ENCODE data around the gene ZNF236.

The ZNF236 gene

GRCh38 chr18:76882146-76882545 lies 59.8 kb downstream of the ZNF236 start:
- 80% methylated on average over 5 of the region's 5 CpGs for WGBS (ENCODE audit: insufficient coverage)
- POLR2A ChIA-PET: no interaction called here
- Histone ChIP-seq H3K27ac (ENCODE audit: insufficient read depth in 1 of 2, low read depth in 1 of 2, low read length in 2 of 2, poor library complexity in 1 of 2, severe bottlenecking in 2 of 2) (no peak overlapping the region), H3K4me3 (ENCODE audit: control insufficient read depth in 1 of 7, extremely low read depth in 1 of 7, insufficient read depth in 4 of 7, low read depth in 2 of 7, low read length in 6 of 7) (no peak overlapping the region), H3K36me3 (ENCODE audit: control insufficient read depth in 4 of 4, insufficient read depth in 4 of 4, low read length in 3 of 4) (peaks cover 17 to 63% (median 45%) of the 10 kb centered on the region in 4 experiments), H3K4me1 (ENCODE audit: control extremely low read depth in 1 of 4, control insufficient read depth in 4 of 4, insufficient read depth in 4 of 4, low read length in 3 of 4) (no peaks in the 10 kb centered on the region), H3K9me3 (ENCODE audit: control extremely low read depth in 1 of 5, control insufficient read depth in 4 of 5, insufficient read depth in 2 of 5, low read depth in 1 of 5, low read length in 4 of 5) (no peaks in the 10 kb centered on the region), H3K27me3 (replicated peaks in 2 of 5; ENCODE audit: control insufficient read depth in 4 of 5, insufficient read depth in 5 of 5, low read length in 4 of 5) (no peaks in the 10 kb centered on the region)
- no peak for DNase-seq
- CTCF ChIA-PET: interaction anchor here (1.0 kb wide), 1 partner anchor 78 kb away, joined by 4 read pairs; no protein-coding TSS in a partner anchor

GRCh38 chr18:76885001-76885400 lies 62.6 kb downstream of the ZNF236 start:
- Histone ChIP-seq H3K9me3 (ENCODE audit: control extremely low read depth in 1 of 5, control insufficient read depth in 4 of 5, insufficient read depth in 2 of 5, low read depth in 1 of 5, low read length in 4 of 5) (no peaks in the 10 kb centered on the region), H3K4me3 (ENCODE audit: control insufficient read depth in 1 of 7, extremely low read depth in 1 of 7, insufficient read depth in 4 of 7, low read depth in 2 of 7, low read length in 6 of 7) (no peak overlapping the region), H3K27ac (ENCODE audit: insufficient read depth in 1 of 2, low read depth in 1 of 2, low read length in 2 of 2, poor library complexity in 1 of 2, severe bottlenecking in 2 of 2) (no peak overlapping the region), H3K27me3 (replicated peaks in 2 of 5; ENCODE audit: control insufficient read depth in 4 of 5, insufficient read depth in 5 of 5, low read length in 4 of 5) (no peaks in the 10 kb centered on the region), H3K36me3 (ENCODE audit: control insufficient read depth in 4 of 4, insufficient read depth in 4 of 4, low read length in 3 of 4) (peaks cover 17 to 78% (median 53%) of the 10 kb centered on the region in 4 experiments), H3K4me1 (ENCODE audit: control extremely low read depth in 1 of 4, control insufficient read depth in 4 of 4, insufficient read depth in 4 of 4, low read length in 3 of 4) (no peaks in the 10 kb centered on the region)
- CTCF ChIA-PET: no interaction called here
- POLR2A ChIA-PET: no interaction called here
- no peak for DNase-seq
- WGBS (ENCODE audit: insufficient coverage): 100% methylated on average over 5 of the region's 5 CpGs

- POLR2A ChIA-PET: no interaction called here
- Histone ChIP-seq H3K4me3 (ENCODE audit: control insufficient read depth in 1 of 7, extremely low read depth in 1 of 7, insufficient read depth in 4 of 7, low read depth in 2 of 7, low read length in 6 of 7) (no peak overlapping the region), H3K36me3 (ENCODE audit: control insufficient read depth in 4 of 4, insufficient read depth in 4 of 4, low read length in 3 of 4) (peaks cover 14 to 69% (median 42%) of the 10 kb centered on the region in 4 experiments), H3K27ac (ENCODE audit: insufficient read depth in 1 of 2, low read depth in 1 of 2, low read length in 2 of 2, poor library complexity in 1 of 2, severe bottlenecking in 2 of 2) (no peak overlapping the region), H3K4me1 (ENCODE audit: control extremely low read depth in 1 of 4, control insufficient read depth in 4 of 4, insufficient read depth in 4 of 4, low read length in 3 of 4) (no peaks in the 10 kb centered on the region), H3K9me3 (ENCODE audit: control extremely low read depth in 1 of 5, control insufficient read depth in 4 of 5, insufficient read depth in 2 of 5, low read depth in 1 of 5, low read length in 4 of 5) (no peaks in the 10 kb centered on the region), H3K27me3 (replicated peaks in 2 of 5; ENCODE audit: control insufficient read depth in 4 of 5, insufficient read depth in 5 of 5, low read length in 4 of 5) (no peaks in the 10 kb centered on the region)
- DNase-seq: no peak
- 89% methylated on average over 7 of the region's 7 CpGs for WGBS (ENCODE audit: insufficient coverage)
- CTCF ChIA-PET: interaction anchor here (1.3 kb wide), 1 partner anchor 25 kb away, joined by 3 read pairs; no protein-coding TSS in a partner anchor
Observed at GRCh38 chr18:76886112-76886511, 63.8 kb downstream of the ZNF236 start.

GRCh38 chr18:76889091-76889699 lies 66.8 kb downstream of the ZNF236 start:
- CTCF ChIA-PET: interaction anchor here (1.0 kb wide), 1 partner anchor 14 kb away, joined by 3 read pairs; no protein-coding TSS in a partner anchor
- Histone ChIP-seq H3K4me1 (ENCODE audit: control extremely low read depth in 1 of 4, control insufficient read depth in 4 of 4, insufficient read depth in 4 of 4, low read length in 3 of 4) (no peaks in the 10 kb centered on the region), H3K27ac (ENCODE audit: insufficient read depth in 1 of 2, low read depth in 1 of 2, low read length in 2 of 2, poor library complexity in 1 of 2, severe bottlenecking in 2 of 2) (no peak overlapping the region), H3K4me3 (ENCODE audit: control insufficient read depth in 1 of 7, extremely low read depth in 1 of 7, insufficient read depth in 4 of 7, low read depth in 2 of 7, low read length in 6 of 7) (no peak overlapping the region), H3K9me3 (ENCODE audit: control extremely low read depth in 1 of 5, control insufficient read depth in 4 of 5, insufficient read depth in 2 of 5, low read depth in 1 of 5, low read length in 4 of 5) (no peaks in the 10 kb centered on the region), H3K27me3 (replicated peaks in 2 of 5; ENCODE audit: control insufficient read depth in 4 of 5, insufficient read depth in 5 of 5, low read length in 4 of 5) (no peaks in the 10 kb centered on the region), H3K36me3 (ENCODE audit: control insufficient read depth in 4 of 4, insufficient read depth in 4 of 4, low read length in 3 of 4) (peaks cover 3 to 48% (median 30%) of the 10 kb centered on the region in 4 experiments)
- WGBS (ENCODE audit: insufficient coverage): 99% methylated on average over 5 of the region's 8 CpGs
- no peak for DNase-seq
- POLR2A ChIA-PET: no interaction called here

- ChIA-PET CTCF (no interaction called here), POLR2A (no interaction called here)
- H3K36me3 ChIP-seq (ENCODE audit: control insufficient read depth in 4 of 4, insufficient read depth in 4 of 4, low read length in 3 of 4): peaks cover 29 to 51% (median 43%) of the 10 kb centered on the region in 4 experiments
- 100% methylated on average over 3 of the region's 5 CpGs for WGBS (ENCODE audit: insufficient coverage)
- no peaks in the 10 kb centered on the region for H3K27me3 ChIP-seq (replicated peaks in 2 of 5; ENCODE audit: control insufficient read depth in 4 of 5, insufficient read depth in 5 of 5, low read length in 4 of 5)
- H3K9me3 ChIP-seq (ENCODE audit: control extremely low read depth in 1 of 5, control insufficient read depth in 4 of 5, insufficient read depth in 2 of 5, low read depth in 1 of 5, low read length in 4 of 5): peaks cover 0 to 9% (median 6%) of the 10 kb centered on the region in 5 experiments
- no peak overlapping the region for H3K4me3 ChIP-seq (ENCODE audit: control insufficient read depth in 1 of 7, extremely low read depth in 1 of 7, insufficient read depth in 4 of 7, low read depth in 2 of 7, low read length in 6 of 7)
- H3K27ac ChIP-seq (ENCODE audit: insufficient read depth in 1 of 2, low read depth in 1 of 2, low read length in 2 of 2, poor library complexity in 1 of 2, severe bottlenecking in 2 of 2): no peak overlapping the region
- no peak for DNase-seq
- no peaks in the 10 kb centered on the region for H3K4me1 ChIP-seq (ENCODE audit: control extremely low read depth in 1 of 4, control insufficient read depth in 4 of 4, insufficient read depth in 4 of 4, low read length in 3 of 4)
Observed at GRCh38 chr18:76892832-76893231, 70.5 kb downstream of the ZNF236 start.

GRCh38 chr18:76894566-76895346 lies 72.4 kb downstream of the ZNF236 start:
- WGBS (ENCODE audit: insufficient coverage): 99% methylated on average over 36 of the region's 37 CpGs
- Histone ChIP-seq H3K36me3 (ENCODE audit: control insufficient read depth in 4 of 4, insufficient read depth in 4 of 4, low read length in 3 of 4) (peaks cover 32 to 57% (median 50%) of the 10 kb centered on the region in 4 experiments), H3K4me3 (ENCODE audit: control insufficient read depth in 1 of 7, extremely low read depth in 1 of 7, insufficient read depth in 4 of 7, low read depth in 2 of 7, low read length in 6 of 7) (no peak overlapping the region), H3K27me3 (replicated peaks in 2 of 5; ENCODE audit: control insufficient read depth in 4 of 5, insufficient read depth in 5 of 5, low read length in 4 of 5) (no peaks in the 10 kb centered on the region), H3K27ac (ENCODE audit: insufficient read depth in 1 of 2, low read depth in 1 of 2, low read length in 2 of 2, poor library complexity in 1 of 2, severe bottlenecking in 2 of 2) (no peak overlapping the region), H3K9me3 (ENCODE audit: control extremely low read depth in 1 of 5, control insufficient read depth in 4 of 5, insufficient read depth in 2 of 5, low read depth in 1 of 5, low read length in 4 of 5) (peaks cover 0 to 9% (median 6%) of the 10 kb centered on the region in 5 experiments), H3K4me1 (ENCODE audit: control extremely low read depth in 1 of 4, control insufficient read depth in 4 of 4, insufficient read depth in 4 of 4, low read length in 3 of 4) (no peaks in the 10 kb centered on the region)
- CTCF ChIA-PET: no interaction called here
- DNase-seq: no peak
- POLR2A ChIA-PET: no interaction called here

- no peak overlapping the region for H3K27ac ChIP-seq (ENCODE audit: insufficient read depth in 1 of 2, low read depth in 1 of 2, low read length in 2 of 2, poor library complexity in 1 of 2, severe bottlenecking in 2 of 2)
- H3K4me1 ChIP-seq (ENCODE audit: control extremely low read depth in 1 of 4, control insufficient read depth in 4 of 4, insufficient read depth in 4 of 4, low read length in 3 of 4): no peaks in the 10 kb centered on the region
- WGBS (ENCODE audit: insufficient coverage): 100% methylated on average over 3 of the region's 3 CpGs
- no peak overlapping the region for H3K4me3 ChIP-seq (ENCODE audit: control insufficient read depth in 1 of 7, extremely low read depth in 1 of 7, insufficient read depth in 4 of 7, low read depth in 2 of 7, low read length in 6 of 7)
- ChIA-PET CTCF (no interaction called here), POLR2A (no interaction called here)
- H3K9me3 ChIP-seq (ENCODE audit: control extremely low read depth in 1 of 5, control insufficient read depth in 4 of 5, insufficient read depth in 2 of 5, low read depth in 1 of 5, low read length in 4 of 5): peaks cover 0 to 9% (median 6%) of the 10 kb centered on the region in 5 experiments
- H3K27me3 ChIP-seq (replicated peaks in 2 of 5; ENCODE audit: control insufficient read depth in 4 of 5, insufficient read depth in 5 of 5, low read length in 4 of 5): no peaks in the 10 kb centered on the region
- DNase-seq: no peak
- H3K36me3 ChIP-seq (ENCODE audit: control insufficient read depth in 4 of 4, insufficient read depth in 4 of 4, low read length in 3 of 4): peaks cover 32 to 65% (median 55%) of the 10 kb centered on the region in 4 experiments
Observed at GRCh38 chr18:76895498-76895897, 73.1 kb downstream of the ZNF236 start.
